Activated CD4-positive, CD25-positive, alpha-beta regulatory T cell treated with anti-CD3 and anti-CD28 coated beads, Interleukin-2, amount 50 U/mL, for 72 hours (primary cell): ENCODE results near the gene UPK1B.
"Not testable (repeated sequence)": the region's sequence is repeated elsewhere in the genome, so short reads cannot be mapped to it uniquely, and the experiment has no call there.

Experiments
- DNase-seq: peaks from one replicate; pipeline ENCODE4 v3.0.0; 2021

The UPK1B gene

DNA sequence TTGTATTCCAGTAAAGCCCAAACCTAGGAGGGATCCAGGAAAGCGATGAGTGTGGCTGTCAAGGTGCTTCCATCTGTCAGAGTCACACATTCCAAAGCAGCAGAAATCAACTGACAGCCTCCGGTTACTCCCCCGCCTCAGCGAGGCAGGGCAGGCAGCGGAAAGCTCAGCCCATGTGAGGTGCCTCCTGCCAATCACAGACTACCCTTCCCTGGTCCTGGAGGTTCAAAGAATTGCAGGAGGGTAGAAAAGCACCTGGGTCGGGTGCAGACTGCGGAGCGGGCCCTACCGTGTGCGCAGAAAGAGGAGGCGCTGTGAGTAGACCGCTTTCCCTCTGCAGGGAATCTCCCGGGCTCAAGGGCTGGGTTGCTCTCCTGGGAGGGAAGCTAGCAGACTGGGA is at the start of gene UPK1B:
TSS of gene UPK1B (plus strand) at position 274 of the 400 bp plus-strand sequence. CDS start 13,144 bp downstream, outside the sequence.
- DNase-seq = no peak

- DNase-seq = no peak
These were observed 48.1 kb upstream of the UPK1B start for GRCh38 chr3:119125342-119125741.

- no peak for DNase-seq
These were observed 47.5 kb upstream of the UPK1B start for GRCh38 chr3:119125742-119126504.

DNA sequence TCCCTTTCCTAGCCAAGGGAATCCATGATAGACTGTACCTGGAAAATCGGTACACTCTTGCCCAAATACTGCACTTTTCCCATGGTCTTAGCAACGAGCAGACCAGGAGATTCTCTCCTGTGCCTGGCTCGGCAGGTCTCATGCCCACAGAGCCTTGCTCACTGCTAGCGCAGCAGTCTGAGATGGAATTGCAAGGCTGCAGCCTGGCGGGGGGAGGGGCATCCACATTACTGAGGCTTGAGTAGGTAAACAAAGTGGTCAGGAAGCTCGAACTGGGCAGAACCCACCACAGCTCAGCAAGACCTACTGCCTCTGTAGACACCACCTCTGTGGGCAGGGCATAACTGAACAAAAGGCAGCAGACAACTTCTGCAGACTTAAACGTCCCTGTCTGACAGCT is 43.1 kb upstream of the UPK1B start:
- DNase-seq = not testable (repeated sequence)

GRCh38 chr3:119132291-119132690 is 41.1 kb upstream of the UPK1B start:
- not testable (repeated sequence) for DNase-seq

GRCh38 chr3:119139360-119139759 is 34.0 kb upstream of the UPK1B start:
- DNase-seq = not testable (repeated sequence)

DNA sequence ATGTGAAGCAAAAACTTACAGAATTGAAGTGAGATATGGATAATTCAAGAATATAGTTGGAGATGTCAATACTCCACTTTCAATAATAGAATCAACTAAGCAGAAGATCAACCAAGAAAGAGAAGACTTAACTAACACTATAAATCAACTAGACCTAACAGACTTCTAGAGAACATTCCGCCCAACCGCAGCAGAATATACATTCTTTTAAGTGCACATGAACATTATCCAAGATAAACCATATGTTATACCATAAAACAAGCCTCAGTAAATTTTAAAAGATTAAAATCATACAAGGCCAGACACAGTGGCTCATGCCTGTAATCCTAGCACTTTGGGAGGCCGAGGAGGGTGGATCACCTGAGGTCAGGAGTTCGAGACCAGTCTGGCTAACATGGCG is 32.9 kb upstream of the UPK1B start:
- DNase-seq = no peak

DNA sequence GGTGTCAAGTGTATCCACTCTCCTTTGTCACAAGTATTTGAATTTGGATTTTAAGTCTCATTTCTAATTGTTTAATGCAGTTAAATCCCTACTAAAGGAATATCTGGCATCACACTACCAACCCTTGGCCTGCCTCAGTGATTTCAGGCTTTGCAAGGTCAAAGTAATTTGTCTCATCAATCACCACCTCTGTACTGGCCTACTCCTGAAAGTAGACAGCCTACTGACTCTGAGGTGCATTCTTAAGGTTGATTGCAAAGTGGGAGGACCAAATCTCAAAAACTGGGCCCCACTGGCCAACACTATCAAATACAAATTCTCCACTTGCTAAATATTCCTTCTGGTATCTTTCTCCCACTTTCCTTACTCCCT is 28.3 kb upstream of the UPK1B start:
- no peak for DNase-seq

GRCh38 chr3:119145500-119146167 is 27.8 kb upstream of the UPK1B start, which contains the start of gene TEX55:
Gene TEX55, plus strand, starts transcription at chr3:119146165. Its CDS starts 25 bp downstream, at chr3:119146190.
- DNase-seq = no peak

DNA sequence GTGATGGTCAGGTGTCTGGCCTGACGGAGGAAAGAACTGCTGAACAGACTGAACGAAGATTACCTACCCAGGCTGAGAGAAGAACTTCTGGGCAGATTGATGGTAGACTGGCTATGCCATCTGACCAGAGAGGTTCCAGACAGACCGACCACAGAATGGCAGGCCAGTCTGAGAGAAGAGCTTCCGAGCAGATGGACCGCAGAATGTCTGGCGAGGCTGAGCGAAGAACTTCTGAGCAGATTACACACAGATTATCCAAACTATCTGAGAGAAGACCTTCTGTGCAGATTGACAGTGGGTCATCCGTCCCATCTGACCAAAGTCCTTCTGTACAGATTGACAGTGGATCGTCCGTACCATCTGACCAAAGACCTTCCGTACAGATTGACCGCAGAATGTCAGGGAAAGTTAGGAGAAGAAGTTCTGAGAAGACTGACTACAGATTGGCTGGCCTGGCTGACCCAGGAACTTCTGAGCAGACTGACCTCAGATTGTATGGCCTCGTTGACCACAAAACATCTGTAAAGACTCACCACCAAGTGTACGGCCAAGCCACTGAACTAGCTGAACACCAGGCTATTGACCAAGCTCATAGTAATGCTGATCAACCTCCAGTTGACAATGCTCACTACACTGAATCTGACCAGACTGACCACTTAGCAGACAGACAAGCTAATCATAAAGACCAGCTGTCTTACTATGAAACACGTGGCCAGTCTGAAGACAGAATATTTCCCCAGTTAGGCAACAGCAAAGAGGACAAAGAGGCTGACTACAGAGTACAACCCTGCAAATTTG is 26.6 kb upstream of the UPK1B start:
- DNase-seq = no peak

DNA sequence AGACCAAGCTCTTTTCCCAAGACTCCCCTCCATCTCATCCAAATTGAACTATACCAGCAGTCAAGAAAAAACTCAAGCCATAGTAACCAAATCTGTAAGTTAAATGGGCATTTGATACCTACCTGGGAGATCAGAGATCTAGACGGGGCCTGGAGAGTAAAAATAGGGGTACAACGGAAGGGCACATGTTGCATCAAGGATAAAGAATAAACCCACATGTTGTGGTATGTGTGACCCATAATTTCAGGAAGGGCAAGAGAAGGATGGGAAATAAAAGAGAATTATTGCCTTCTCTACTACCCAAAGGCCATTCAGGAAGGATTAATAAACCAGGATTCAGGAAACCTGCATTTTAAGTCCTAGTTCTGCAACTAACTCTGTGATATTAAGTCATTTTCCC is 25.9 kb upstream of the UPK1B start:
- DNase-seq = no peak

DNA sequence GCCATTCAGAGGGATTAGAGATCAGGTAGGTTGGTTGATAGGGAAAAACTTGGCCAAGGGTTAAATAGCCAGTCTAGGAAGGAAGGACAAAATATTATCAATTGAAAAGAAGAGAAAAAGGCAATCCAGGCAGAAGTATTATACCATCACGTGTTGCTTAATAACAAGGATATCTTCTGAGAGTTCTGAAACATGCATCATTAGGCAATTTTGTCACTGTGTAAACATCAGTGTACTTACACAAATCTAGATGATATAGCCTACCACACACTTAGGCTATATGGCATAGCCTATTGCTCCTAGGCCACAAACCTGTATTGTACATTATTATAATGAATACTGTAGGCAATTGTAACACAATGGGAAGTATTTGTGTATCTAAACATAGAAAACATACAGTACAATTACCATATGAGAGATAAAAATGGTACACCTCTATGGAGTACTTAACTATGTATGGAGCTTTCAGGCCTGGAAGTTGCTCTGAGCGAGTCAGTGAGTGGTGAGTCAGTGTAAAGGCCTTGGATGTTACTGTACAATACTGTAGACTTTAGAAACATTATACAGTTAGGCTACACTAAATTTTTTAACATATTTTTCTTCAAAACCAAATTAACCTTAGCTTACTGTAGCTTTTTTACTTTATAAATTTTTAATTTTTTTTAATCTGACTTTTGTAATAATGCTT is 24.8 kb upstream of the UPK1B start:
- DNase-seq = no peak

GRCh38 chr3:119149484-119149883 is 23.9 kb upstream of the UPK1B start:
- DNase-seq = no peak

- DNase-seq = no peak
These were observed 16.5 kb upstream of the UPK1B start for GRCh38 chr3:119156868-119157267.

- DNase-seq = no peak
These were observed 15.4 kb upstream of the UPK1B start for GRCh38 chr3:119157971-119158370.

- no peak for DNase-seq
These were observed 13.0 kb upstream of the UPK1B start for GRCh38 chr3:119160361-119160760.

DNA sequence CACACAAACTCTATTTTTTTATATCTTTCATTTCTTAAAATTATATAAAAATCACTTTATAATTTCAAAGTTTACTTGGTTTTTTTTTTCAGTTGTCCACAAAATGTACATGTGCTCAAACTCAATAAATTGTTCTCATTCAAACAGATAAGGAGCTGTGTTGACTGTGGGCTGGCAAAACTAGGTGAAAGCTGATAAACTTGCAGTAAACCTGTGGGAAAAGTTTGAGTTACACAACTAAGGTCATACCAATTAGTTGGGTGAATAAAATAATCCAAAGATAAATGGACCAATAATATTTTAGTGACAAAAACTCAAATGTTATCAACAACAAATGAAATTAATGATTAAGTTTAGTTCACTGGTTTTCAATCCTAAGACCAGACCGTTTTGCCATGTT is 12.6 kb upstream of the UPK1B start:
- no peak for DNase-seq

DNA sequence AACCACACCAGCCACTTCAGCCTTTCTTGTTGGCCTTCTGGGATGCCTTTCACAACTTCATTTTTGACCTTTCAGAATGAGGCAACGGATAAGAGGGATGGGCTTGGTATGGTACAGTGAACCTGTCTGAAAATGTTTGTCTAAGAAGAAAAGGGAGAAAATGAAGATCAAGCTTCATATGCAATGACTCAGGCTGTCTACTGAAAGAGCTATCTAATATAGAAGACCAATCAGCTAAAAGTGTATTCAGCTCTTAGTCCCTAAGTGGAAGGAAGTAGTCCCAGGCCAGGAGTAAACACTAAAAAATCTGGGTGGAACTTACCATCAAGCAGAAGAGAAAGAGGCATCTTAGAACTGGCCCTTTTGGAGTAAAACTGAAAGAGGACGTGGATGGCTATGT is 12.2 kb upstream of the UPK1B start:
- DNase-seq = no peak

GRCh38 chr3:119164745-119165144 is 8.7 kb upstream of the UPK1B start:
- not testable (repeated sequence) for DNase-seq

- no peak for DNase-seq
These were observed 2.6 kb upstream of the UPK1B start for GRCh38 chr3:119170821-119171220.

- DNase-seq = no peak
These were observed 2.7 kb downstream of the UPK1B start for GRCh38 chr3:119175872-119176756.

DNA sequence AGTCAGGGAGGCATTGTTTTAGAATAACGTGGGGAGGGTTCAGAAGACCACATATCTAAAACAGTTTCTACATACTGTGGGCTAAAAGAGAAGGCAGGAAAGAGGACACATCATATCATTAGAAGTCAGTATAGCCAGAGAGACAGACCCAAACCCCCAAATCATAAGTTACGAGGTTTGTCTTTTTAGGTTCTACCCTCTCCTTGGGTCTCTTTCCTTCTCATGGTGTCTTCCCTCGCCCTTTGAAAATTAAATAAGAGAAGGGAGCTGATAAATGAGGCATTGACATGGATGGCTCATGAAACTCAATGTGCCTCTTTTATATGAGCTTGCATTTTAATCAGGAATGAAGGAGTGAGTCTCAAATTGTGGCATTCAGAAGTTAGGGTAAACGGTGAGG is 3.4 kb downstream of the UPK1B start:
- no peak for DNase-seq
